HG02970 (cell line): Measurements from ENCODE around the gene MMP24OS.
A peak's percentile ranks its signal among the peaks of the same experiment; 100 is the strongest.

Source experiments
- ATAC-seq: cut with Tn5 transposase; IDR thresholded peaks from one replicate; pipeline ENCODE4 v1.9.1; 2021; ENCODE audit warnings: mild to moderate bottlenecking, moderate library complexity, moderate number of reproducible peaks; ENCODE audit not compliant: unreplicated experiment, low FRiP score

The MMP24OS gene

DNA sequence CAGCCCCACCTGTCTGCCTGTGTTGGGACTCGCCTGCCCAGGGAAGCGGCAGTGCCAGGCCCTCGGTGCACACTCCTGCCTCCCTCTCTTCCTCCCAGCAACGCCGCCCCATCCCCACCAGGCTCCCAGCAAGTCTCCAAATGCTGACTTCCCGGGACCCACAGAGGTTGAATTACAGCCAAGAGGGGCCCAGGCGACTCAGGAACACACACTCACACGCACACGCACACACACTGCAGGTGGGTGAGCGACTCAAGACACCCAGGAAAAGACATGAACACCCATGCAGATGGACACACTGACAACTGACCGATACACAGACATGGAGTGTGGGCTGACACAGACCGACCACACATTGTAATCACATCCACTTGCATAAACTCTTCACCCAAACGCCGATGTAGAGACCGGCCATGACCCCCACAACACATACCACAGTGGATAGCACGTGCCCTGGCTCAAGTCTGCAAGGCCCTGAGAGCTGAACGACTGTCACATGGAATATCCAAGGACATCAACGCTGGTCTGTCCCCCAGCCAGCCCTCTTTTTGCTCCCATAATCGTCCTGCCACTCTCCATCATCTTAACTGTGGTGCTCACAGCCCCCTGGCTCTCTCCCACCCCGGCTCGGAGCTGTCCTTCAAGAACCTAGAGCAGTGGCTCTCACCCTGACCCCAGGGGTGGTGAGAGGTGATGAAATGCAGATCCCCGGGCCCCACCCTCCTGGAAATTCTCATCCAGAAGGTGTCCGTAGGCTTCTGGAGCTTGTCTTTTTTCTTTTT is 14.8 kb upstream of the MMP24OS start:
- ATAC-seq, result no peak

GRCh38 chr20:35291654-35292503 is 14.0 kb upstream of the MMP24OS start, which contains the start of gene FAM83C:
Gene FAM83C (minus strand): TSS chr20:35292425. CDS start chr20:35292304, 121 bp downstream.
- ATAC-seq, result no peak

DNA sequence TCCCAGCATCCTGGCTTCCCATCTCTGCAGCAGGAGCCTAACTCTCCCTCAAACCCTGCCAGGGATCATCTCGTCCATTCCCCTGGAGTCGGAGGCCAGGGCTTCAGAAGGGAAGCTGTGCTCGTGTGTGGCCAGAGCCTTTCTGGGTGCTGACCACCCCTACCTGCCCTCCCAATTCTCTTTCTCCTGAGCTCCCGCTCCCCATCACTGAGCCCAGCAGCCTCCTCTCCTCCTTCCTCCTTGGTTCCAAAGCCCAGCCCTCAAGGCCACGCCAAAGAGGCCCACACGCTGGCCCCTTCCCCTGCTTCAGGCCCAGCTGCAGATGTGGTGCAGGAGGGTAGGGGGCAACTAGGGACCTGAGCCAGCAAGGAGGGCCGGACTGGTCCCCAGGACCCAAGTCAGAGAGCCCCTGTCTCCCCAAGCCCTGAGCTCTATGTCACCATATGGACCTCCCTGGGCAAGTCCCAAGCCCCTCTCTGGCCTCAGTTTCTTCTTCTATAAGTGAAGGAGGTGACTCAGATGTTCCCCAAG is 13.0 kb upstream of the MMP24OS start:
- ATAC-seq, result no peak

DNA sequence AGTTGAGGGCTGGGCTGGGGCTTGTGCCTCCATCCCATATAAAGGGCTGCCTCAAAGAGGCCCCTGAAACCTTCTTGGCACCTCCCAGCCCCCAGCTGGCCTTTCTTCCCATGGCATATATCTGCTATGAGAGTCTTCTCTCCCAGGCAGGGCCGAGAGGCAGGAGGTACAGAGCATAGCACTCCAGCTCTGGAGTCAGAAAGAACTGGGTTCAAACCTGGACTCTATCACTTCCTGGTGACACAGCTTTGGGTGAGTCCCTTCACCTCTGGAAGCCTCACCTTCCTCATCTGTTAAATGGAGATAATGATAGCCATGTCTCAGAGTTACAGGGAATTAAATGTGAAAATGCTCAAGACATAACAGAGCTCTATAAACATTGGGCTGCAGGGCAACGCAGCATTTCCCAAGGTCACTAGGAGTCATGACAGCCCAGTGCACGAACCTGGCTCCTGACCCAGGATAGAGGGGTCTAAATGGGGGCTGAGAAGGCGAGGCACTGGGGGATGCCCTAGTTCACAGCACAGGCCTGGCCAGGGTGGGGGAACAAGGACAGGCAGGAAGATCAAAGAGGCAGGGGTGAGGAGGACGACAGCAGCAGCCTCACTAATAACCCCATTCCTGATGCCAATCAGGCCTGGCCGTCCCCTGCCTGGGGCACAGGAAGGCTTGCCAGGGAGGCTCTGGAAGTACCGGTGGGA is 12.4 kb upstream of the MMP24OS start:
- ATAC-seq, result no peak

- ATAC-seq, result no peak
Observed at GRCh38 chr20:35288325-35289060, 10.6 kb upstream of the MMP24OS start.

GRCh38 chr20:35287509-35288324 is 9.8 kb upstream of the MMP24OS start:
- ATAC-seq, result no peak

DNA sequence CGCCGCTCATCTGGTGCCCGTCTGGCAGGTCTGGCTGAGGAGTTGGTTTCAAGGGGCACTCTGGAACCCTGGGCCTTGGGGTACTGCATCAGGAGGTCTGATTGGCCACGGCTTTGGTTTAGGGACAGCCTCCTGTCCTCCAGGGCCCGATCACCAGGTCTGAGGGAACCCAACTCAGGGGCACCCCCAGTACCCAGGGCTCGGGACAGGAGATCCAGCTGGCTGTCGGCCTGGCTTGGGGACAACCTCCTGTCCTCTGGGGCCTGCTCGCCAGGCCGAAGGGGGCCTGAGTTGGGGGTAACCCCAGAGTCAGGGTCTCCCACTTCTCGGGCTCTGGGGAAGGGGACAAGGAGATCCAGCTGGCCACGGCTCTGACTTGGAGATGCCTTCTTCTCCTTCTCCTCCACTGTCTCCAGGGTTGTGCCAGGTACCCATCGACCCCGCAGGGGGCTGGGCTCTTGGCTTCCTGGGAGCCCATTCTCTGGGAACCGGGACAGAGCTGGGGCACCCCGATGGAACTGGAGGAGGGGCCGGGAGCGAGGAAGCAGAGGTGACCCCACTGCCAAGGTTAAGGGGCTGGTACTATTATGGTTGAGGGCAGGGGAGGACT is 9.1 kb upstream of the MMP24OS start:
- ATAC-seq, result no peak

DNA sequence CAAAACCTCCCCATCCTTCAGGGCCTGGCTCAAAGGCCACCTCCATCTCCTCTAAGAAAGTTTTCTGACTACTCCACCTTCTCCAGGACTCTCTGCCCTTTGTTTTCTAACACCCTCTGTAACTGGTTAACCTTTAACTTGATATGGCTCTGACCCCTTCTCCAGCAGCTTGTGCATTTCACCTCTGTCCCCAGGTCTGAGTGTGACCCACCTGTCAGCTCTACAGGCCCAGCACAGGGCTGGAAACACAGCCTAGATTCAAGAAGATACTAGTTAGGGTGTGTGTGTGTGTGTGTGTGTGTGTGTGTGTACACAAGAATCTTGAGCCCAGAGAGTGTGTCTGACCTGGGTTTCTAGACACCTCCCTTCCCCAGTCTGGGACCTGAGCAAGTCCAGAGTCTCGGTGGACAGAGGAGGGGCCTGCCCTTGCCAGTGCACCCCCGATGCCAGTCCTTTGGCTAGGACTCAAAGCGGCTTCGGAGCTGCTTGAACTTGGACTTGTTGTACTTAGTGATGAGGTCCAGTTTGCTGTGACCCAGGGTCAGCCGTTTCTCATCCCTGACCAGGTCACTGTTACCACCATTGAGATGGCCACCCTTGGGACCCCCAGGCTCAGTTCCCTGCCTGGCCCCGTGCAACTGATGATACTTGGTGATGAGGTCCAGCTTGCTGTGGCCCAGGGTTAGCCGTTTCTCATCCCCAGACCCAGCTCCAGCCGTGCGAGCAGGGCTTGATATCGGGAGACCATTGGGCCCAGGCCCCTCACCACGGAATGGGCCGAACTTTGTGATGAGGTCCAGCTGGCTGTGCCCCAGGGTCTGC is 8.4 kb upstream of the MMP24OS start:
- no peak for ATAC-seq

DNA sequence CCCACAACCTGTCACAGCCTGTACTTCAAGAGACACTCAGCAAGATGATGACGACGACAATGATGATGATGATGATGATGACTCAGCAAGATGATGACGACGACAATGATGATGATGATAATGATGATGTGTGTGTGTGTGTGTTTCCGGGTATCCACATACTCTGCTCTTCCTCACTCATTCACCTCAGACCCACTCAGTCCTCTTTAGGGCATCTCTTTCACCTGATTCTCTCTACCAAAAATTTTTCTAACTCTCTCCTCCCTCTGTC is 7.8 kb upstream of the MMP24OS start:
- ATAC-seq, result no peak

DNA sequence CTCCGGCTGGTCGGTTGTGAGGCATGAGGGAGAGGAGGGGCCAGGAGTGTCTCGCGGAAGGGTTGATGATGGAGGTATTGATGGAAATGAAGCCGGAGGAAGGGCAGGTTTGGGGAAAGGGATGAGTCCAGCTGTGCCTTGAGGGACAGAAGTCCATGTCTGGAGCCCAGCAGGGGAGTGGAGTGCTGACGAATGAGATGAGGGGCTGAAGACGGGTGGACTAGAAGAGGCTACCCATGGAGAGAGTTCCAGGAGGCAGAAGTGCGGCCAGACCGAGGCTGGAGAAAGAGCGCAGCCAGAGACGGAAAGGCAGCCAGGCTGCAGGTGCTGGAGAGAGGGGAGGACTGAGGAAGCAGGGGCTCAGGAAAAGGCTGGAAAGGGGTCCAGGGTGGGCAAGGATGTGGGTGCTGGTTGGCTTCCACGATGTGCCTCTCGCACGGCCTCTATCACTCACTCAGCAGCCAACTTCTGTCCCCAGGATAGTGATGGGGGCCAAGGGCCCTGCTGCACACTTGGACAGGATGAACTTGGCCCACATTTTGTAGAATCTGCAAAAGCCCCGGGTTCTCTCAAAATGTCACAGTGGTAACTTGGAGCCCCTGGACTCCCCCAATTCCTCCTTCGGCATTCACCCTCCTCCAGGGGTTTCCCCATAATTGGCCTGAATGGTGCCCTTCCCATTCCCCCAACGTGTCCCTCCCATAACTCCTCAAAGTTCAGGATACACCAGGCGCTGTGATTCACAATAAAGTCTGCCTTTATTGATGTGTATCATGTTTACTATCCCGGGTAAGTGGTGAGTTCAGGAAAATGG is 7.3 kb upstream of the MMP24OS start:
- ATAC-seq, result peak; percentile 26

GRCh38 chr20:35284267-35284991 is 6.5 kb upstream of the MMP24OS start, which contains the start of gene EIF6:
Gene EIF6 (minus strand): TSS chr20:35284772. CDS start chr20:35284487, 285 bp downstream.
- ATAC-seq, result peak; percentile 66

GRCh38 chr20:35283441-35284266 is 5.7 kb upstream of the MMP24OS start:
- ATAC-seq, result no peak

DNA sequence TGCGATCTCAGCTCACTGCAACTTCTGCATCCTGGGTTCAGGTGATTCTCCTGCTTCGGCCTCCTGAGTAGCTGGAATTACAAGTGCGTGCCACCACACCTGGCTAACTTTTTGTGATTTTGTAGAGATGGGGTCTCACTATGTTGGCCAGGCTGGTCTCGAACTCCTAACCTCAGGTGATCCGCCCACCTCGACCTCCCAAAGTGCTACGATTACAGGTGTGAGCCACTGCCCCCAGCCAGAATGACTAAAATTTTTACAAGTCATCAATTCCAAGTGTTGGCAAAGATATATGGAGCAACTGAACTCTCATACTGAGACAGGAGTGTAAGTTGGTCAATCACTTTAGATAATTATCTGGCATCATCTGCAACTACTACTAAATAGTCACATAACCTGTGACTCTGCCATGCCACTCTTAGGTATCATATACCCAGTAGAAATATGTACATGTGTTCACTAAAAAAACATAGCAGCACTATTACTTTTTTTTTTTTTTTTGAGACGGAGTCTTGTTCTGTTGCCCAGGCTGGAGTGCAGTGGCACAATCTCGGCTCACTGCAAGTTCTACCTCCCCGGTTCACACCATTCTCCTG is 3.7 kb upstream of the MMP24OS start:
- ATAC-seq, result no peak

GRCh38 chr20:35280523-35280922 is 2.6 kb upstream of the MMP24OS start:
- no peak for ATAC-seq

- no peak for ATAC-seq
Observed at GRCh38 chr20:35279533-35280174, 1.7 kb upstream of the MMP24OS start.
